RWPE1 (cell line): ENCODE data around the gene NMT1.
A peak's percentile ranks its signal among the peaks of the same experiment; 100 is the strongest.

ENCODE experiments used
- CTCF ChIA-PET: fragments of 350-600 bp; sonication (Branson Sonifier 250); formaldehyde crosslinking; extraction: SDS; loops from one replicate; lab custom pipeline; 2021; lab: Yijun Ruan, JAX
- POLR2A ChIA-PET: fragments of 400-600 bp; formaldehyde crosslinking; extraction: SDS; loops from one replicate; lab custom pipeline; 2020; ENCODE audit warnings: antibody characterized with exemption; ENCODE audit not compliant: low non-redundant PET; lab: Yijun Ruan, JAX
- DNase-seq: peaks from one replicate; pipeline ENCODE4 v3.0.0; 2012; ENCODE audit warnings: low spot score
- H3K27ac ChIP-seq: fragments of 450-650 bp; 2 replicates; pipeline ENCODE4 v1.5.1; 2017
- TF ChIP-seq, protein P1 (sequence below): fragments of 450-650 bp; conservative IDR thresholded peaks from 2 replicates; pipeline ENCODE4 v1.5.1; 2017; ENCODE audit warnings: low read depth, mild to moderate bottlenecking

The NMT1 gene

DNA sequence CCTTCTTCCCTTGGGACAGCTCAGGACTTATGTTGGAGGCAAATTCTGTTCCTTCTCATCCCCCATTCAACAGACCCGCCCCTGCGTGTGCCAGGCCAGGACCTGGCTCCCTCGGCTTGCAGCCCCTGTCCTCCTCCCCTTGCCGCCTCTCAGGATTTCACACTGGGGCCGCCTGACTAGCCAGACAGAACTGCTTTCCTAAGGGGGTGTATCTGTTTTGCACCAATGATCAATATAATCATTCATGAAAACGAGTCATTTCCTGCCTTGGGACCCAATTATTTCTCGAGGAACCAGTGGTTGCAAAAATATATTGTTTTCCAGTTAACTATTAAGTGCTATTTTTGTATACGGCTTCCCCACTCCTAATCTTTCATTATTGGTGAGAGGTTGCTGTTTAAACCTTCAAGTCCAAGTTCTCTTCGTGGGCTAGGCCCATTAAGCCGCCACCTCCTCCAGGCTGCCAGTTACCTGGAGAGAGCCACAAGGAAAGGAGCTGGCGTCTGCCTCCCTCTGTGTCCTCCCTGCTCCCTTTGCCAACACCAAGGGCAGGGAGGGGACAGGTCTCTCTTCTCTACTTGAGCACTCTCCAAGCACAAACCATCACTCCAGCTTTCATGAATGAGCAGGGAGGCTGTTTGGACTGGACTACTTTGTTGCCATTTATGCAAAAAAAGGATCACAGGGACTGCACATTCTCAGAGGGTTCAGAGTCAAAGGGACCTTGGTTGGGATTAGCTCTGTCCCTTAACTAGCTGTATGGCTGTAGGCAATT lies 18.6 kb upstream of the NMT1 start:
- POLR2A ChIA-PET = interaction anchor here (0.6 kb wide), 1 partner anchor 15 kb away, joined by 3 read pairs; no protein-coding TSS in a partner anchor
- no peak for DNase-seq
- H3K27ac ChIP-seq = peak overlapping the region; percentile 99
- TF ChIP-seq, protein P1, sequence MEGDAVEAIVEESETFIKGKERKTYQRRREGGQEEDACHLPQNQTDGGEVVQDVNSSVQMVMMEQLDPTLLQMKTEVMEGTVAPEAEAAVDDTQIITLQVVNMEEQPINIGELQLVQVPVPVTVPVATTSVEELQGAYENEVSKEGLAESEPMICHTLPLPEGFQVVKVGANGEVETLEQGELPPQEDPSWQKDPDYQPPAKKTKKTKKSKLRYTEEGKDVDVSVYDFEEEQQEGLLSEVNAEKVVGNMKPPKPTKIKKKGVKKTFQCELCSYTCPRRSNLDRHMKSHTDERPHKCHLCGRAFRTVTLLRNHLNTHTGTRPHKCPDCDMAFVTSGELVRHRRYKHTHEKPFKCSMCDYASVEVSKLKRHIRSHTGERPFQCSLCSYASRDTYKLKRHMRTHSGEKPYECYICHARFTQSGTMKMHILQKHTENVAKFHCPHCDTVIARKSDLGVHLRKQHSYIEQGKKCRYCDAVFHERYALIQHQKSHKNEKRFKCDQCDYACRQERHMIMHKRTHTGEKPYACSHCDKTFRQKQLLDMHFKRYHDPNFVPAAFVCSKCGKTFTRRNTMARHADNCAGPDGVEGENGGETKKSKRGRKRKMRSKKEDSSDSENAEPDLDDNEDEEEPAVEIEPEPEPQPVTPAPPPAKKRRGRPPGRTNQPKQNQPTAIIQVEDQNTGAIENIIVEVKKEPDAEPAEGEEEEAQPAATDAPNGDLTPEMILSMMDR = no peak
- CTCF ChIA-PET = interaction anchor here (1.0 to 1.1 kb wide), 2 partner anchors 24 to 57 kb away, joined by 3 to 5 read pairs; no protein-coding TSS in a partner anchor

DNA sequence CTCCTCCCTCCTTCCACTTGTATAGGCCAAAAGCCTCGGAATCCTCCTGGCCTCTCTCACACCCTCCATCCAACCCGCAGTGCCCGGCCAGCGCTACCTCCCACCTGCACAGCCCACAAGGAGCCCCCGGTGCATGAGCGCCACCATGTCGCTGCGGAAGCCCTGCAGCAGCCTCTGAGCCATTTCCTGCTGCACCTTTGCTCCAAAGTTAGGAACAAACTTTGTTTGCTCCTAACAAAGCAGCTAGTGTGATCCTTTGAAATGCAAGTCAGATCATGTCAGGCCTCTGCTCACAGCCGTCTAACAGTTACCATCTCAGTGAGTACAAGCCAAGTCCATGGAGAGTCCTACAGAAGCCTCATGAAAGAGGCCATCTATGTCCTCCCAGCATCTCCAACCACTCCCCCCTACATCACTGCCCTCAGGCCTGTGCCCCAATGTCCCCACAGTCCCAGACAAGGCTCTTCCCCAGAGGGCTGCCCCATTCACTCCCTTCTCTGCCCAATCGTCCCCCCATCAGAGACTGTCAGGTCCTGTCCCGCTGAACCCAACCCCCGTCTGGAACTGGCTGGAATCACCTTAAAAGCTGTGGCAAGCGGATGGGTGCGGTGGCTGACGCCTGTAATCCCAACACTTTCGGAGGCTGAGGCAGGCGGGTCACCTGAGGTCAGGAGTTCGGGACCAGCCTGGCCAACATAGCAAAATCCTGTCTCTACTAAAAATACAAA lies 17.1 kb upstream of the NMT1 start:
- peak; percentile 57 for DNase-seq
- peak overlapping the region; percentile 99 for H3K27ac ChIP-seq
- CTCF ChIA-PET = interaction anchor here (0.6 to 1.1 kb wide), 3 partner anchors 55 to 72 kb away, joined by 3 read pairs; no protein-coding TSS in a partner anchor
- POLR2A ChIA-PET = interaction anchor here (0.5 kb wide), 1 partner anchor 21 kb away, joined by 7 read pairs; no protein-coding TSS in a partner anchor
- TF ChIP-seq, protein P1 = no peak

DNA sequence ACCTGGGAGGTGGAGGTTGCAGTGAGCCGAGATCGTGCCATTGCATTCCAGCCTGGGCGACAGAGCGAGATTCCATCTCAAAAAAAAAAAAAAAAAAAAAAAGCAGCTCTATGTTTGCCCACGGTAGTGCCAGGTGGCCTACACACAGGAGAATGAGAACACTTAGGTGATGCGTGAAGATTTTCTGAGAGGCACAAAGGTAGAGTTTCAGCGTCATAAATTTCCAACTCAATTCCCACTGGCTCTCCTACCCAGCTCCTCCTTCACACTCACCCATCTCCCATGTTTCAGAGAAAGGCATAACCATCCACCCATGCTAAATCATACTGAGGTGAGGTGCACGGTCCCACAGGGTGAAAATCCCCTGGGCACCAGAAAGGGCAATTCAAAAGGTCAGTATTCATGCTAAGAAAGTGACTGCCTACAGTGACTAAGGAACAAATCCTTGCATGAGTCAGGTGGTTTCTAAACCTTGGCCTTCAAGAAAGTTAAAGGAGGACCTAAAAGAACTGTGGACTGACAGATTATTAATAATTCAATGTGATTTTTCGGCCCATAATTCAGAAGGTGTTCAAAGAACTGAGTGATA lies 14.5 kb upstream of the NMT1 start:
- CTCF ChIA-PET = interaction anchor here (1.7 kb wide), 1 partner anchor 53 kb away, joined by 5 read pairs; no protein-coding TSS in a partner anchor
- TF ChIP-seq, protein P1 = no peak
- DNase-seq = no peak
- POLR2A ChIA-PET = interaction anchor here (0.7 to 1.0 kb wide), 4 partner anchors 8 to 140 kb away, joined by 3 to 6 read pairs (median 4); no protein-coding TSS in a partner anchor
- H3K27ac ChIP-seq = peak overlapping the region; percentile 99

DNA sequence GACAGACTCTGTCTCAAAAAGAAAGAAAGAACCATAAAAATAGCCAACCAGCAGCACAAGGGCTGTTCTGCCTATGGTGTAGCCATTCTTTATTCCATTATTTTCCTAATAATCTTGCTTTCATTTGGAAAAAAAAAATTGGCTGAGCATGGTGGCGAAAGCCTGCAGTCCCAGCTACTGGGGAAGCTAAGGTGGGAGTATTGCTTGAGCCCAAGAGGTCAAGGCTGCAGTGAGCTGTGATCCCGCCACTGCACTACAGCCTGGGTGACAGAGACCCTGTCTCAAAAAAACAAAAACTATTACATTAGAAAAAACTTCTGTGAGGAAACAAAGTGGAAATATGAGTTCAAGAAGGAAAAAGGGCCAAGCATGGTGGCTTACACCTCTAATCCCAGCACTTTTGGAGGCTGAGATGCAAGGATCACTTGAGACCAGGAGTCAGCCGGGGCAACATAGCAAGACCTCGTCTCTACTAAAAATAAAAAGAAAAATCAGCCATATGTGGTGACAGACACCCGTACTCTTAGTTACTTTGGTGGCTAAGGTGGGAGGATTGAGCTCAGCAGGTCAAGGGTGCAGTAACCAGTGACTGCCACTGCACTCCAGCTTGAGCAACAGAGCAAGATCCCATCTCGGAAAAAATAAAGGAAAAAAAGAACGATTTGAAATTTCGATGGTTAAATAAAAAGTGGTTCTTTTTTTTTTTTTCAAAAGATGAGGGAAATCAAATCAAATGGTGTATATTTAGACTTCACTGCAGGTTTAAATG lies 12.1 kb upstream of the NMT1 start:
- H3K27ac ChIP-seq = peak overlapping the region; percentile 99
- no peak for DNase-seq
- CTCF ChIA-PET = interaction anchor here (0.6 to 1.3 kb wide), 4 partner anchors 9 to 99 kb away, joined by 3 to 6 read pairs (median 4); partner anchors contain the start of gene HEXIM1
- TF ChIP-seq, protein P1 = peak; percentile 34
- POLR2A ChIA-PET = interaction anchor here (0.6 to 0.7 kb wide), 3 partner anchors 13 to 100 kb away, joined by 3 to 6 read pairs (median 4); partner anchors contain the start of gene HEXIM1

DNA sequence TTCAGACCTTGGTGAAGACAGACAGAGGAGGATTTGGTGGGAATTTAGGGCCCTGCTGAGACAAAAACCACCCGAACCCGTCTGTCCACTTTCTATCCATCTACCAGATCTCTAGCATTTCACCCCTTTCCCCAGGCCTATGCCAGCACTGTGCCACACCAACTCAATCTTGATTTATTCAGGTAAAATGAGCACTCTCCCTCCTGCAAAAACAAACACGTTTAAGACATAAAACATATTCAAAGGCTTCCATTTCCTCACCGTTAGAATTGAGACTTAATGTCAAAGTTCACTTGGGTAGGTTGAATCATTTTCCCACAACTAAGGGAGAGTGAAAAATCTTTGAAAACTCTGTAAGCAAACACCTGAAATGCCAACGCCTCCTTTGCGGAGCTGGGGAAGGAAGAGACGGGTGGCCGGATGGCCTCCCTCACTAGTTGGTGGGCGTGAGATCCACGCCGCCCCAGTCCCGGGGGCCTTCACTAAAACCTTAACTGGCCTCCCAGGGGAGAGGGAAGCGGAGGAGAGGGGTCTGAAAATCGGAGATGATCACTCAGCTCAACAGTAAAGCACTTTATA lies 10.5 kb upstream of the NMT1 start:
- TF ChIP-seq, protein P1 = no peak
- no peak for DNase-seq
- CTCF ChIA-PET = interaction anchor here (0.6 to 1.3 kb wide), 3 partner anchors 28 to 29 kb away, joined by 5 to 7 read pairs (median 6); no protein-coding TSS in a partner anchor
- peak overlapping the region; percentile 99 for H3K27ac ChIP-seq
- POLR2A ChIA-PET = interaction anchor here (0.5 to 0.6 kb wide), 2 partner anchors 11 to 12 kb away, joined by 3 to 4 read pairs; partner anchors contain the start of gene NMT1
